HEK293 (cell line): Measurements from ENCODE around the gene DUS1L.

Source experiments
- CTCF ChIA-PET: fragments of 350-600 bp; formaldehyde crosslinking; extraction: SDS; loops from one replicate; lab custom pipeline; 2021; ENCODE audit warnings: antibody characterized with exemption; lab: Yijun Ruan, JAX
- POLR2A ChIA-PET: fragments of 300-600 bp; formaldehyde crosslinking; extraction: SDS; loops from one replicate; lab custom pipeline; 2020; ENCODE audit warnings: antibody characterized with exemption, inconsistent platforms; lab: Yijun Ruan, JAX
- H3K27ac ChIP-seq: fragments of 200-500 bp; sonication (Bioruptor generic); 2 replicates; pipeline ENCODE4 v1.5.1; 2014; ENCODE audit warnings: low read depth, low read length, control low read depth, inconsistent platforms; ENCODE audit errors: extremely low read depth
- H3K36me3 ChIP-seq, 2 experiments: fragments of 200-500 bp in 1 of 2; sonication (Bioruptor generic) in 1 of 2; 1 replicate in 1 of 2; 2 replicates in 1 of 2; pipeline ENCODE4 v1.5.1; 2014 to 2017; ENCODE audit warnings: inconsistent platforms in 2 of 2, low read length in 2 of 2; ENCODE audit not compliant: control insufficient read depth in 2 of 2, insufficient read depth in 1 of 2
- H3K4me1 ChIP-seq: fragments of 200-500 bp; sonication (Bioruptor generic); 2 replicates; pipeline ENCODE4 v1.5.1; 2014; ENCODE audit warnings: mild to moderate bottlenecking, low read length, inconsistent platforms; ENCODE audit not compliant: control insufficient read depth, insufficient read depth
- H3K4me3 ChIP-seq: 2 replicates; pipeline ENCODE4 v1.5.1; 2011; ENCODE audit warnings: low read depth, mild to moderate bottlenecking, control low read depth, low read length, moderate library complexity
- H3K9me3 ChIP-seq: fragments of 200-500 bp; sonication (Bioruptor generic); 2 replicates; pipeline ENCODE4 v1.5.1; 2014; ENCODE audit warnings: low read depth, low read length, inconsistent platforms; ENCODE audit not compliant: control insufficient read depth, insufficient read depth
- GLIS2 ChIP-seq: fragments of 450-650 bp; formaldehyde crosslinking; IDR thresholded peaks from 2 replicates; pipeline ENCODE4 v1.5.1; 2016; ENCODE audit warnings: missing biosample characterization, missing genetic modification characterization
- HIC1 ChIP-seq: fragments of 450-650 bp; formaldehyde crosslinking; IDR thresholded peaks from 2 replicates; pipeline ENCODE4 v1.5.1; 2016; ENCODE audit warnings: missing biosample characterization, missing genetic modification characterization
- HOXC10 ChIP-seq: sonication (generic); formaldehyde crosslinking; IDR thresholded peaks from 2 replicates; pipeline ENCODE4 v1.8.1; 2023; ENCODE audit warnings: mild to moderate bottlenecking, missing genetic modification reagents
- HOXD13 ChIP-seq: sonication (generic); formaldehyde crosslinking; IDR thresholded peaks from 2 replicates; pipeline ENCODE4 v1.8.0; 2022; ENCODE audit warnings: missing genetic modification reagents, borderline replicate concordance
- KLF17 ChIP-seq: fragments of 450-650 bp; formaldehyde crosslinking; IDR thresholded peaks from 2 replicates; pipeline ENCODE4 v1.5.1; 2016; ENCODE audit warnings: missing biosample characterization, missing genetic modification characterization
- KLF8 ChIP-seq: fragments of 450-650 bp; formaldehyde crosslinking; IDR thresholded peaks from 2 replicates; pipeline ENCODE4 v1.5.1; 2016; ENCODE audit warnings: missing biosample characterization, missing genetic modification characterization
- ZBTB7A ChIP-seq: fragments of 450-650 bp; formaldehyde crosslinking; IDR thresholded peaks from 2 replicates; pipeline ENCODE4 v1.5.1; 2016; ENCODE audit warnings: low read depth, missing biosample characterization, missing genetic modification characterization
- ZFP69B ChIP-seq: fragments of 450-650 bp; formaldehyde crosslinking; IDR thresholded peaks from 2 replicates; pipeline ENCODE4 v1.5.1; 2016; ENCODE audit warnings: missing biosample characterization, missing genetic modification characterization
- ZNF114 ChIP-seq: fragments of 450-650 bp; formaldehyde crosslinking; IDR thresholded peaks from 2 replicates; pipeline ENCODE4 v1.5.0; 2017; ENCODE audit warnings: missing biosample characterization, missing genetic modification characterization
- ZNF175 ChIP-seq: fragments of 450-650 bp; formaldehyde crosslinking; IDR thresholded peaks from 2 replicates; pipeline ENCODE4 v1.5.1; 2016; ENCODE audit warnings: missing biosample characterization, missing genetic modification characterization
- ZNF19 ChIP-seq: fragments of 450-650 bp; formaldehyde crosslinking; IDR thresholded peaks from 2 replicates; pipeline ENCODE4; 2016; ENCODE audit warnings: missing biosample characterization, missing genetic modification characterization, low read depth
- ZNF26 ChIP-seq: fragments of 450-650 bp; formaldehyde crosslinking; IDR thresholded peaks from 2 replicates; pipeline ENCODE4 v1.5.1; 2016; ENCODE audit warnings: missing biosample characterization, missing genetic modification characterization
- ZNF280D ChIP-seq: fragments of 450-650 bp; formaldehyde crosslinking; IDR thresholded peaks from 2 replicates; pipeline ENCODE4 v1.5.1; 2016; ENCODE audit warnings: missing biosample characterization, missing genetic modification characterization
- ZNF398 ChIP-seq: fragments of 450-650 bp; formaldehyde crosslinking; IDR thresholded peaks from 2 replicates; pipeline ENCODE4 v1.5.1; 2017; ENCODE audit warnings: missing biosample characterization, missing genetic modification characterization
- ZNF416 ChIP-seq: fragments of 450-650 bp; formaldehyde crosslinking; IDR thresholded peaks from 2 replicates; pipeline ENCODE4 v1.5.1; 2016; ENCODE audit warnings: missing biosample characterization, missing genetic modification characterization
- ZNF521 ChIP-seq: fragments of 450-650 bp; formaldehyde crosslinking; IDR thresholded peaks from 2 replicates; pipeline ENCODE4 v1.5.1; 2017; ENCODE audit warnings: missing biosample characterization, mild to moderate bottlenecking, missing genetic modification characterization
- ZNF600 ChIP-seq: fragments of 450-650 bp; formaldehyde crosslinking; IDR thresholded peaks from 2 replicates; pipeline ENCODE4 v1.5.1; 2016; ENCODE audit warnings: missing biosample characterization, missing genetic modification characterization
- ZNF645 ChIP-seq: fragments of 450-650 bp; formaldehyde crosslinking; IDR thresholded peaks from 2 replicates; pipeline ENCODE4; 2016; ENCODE audit warnings: missing biosample characterization, missing genetic modification characterization
- ZNF692 ChIP-seq: fragments of 450-650 bp; formaldehyde crosslinking; IDR thresholded peaks from 2 replicates; pipeline ENCODE4 v1.5.1; 2016; ENCODE audit warnings: missing biosample characterization, missing genetic modification characterization
- ZNF707 ChIP-seq: fragments of 450-650 bp; formaldehyde crosslinking; IDR thresholded peaks from 2 replicates; pipeline ENCODE4 v1.5.1; 2016; ENCODE audit warnings: missing biosample characterization, missing genetic modification characterization
- ZNF830 ChIP-seq: fragments of 450-650 bp; IDR thresholded peaks from 2 replicates; pipeline ENCODE4 v1.5.0; 2018; ENCODE audit warnings: missing biosample characterization, missing genetic modification characterization, low read depth, mild to moderate bottlenecking, moderate library complexity

Gene DUS1L

GRCh38 chr17:82083009-82083408, 17.4 kb upstream of the DUS1L start:
- ChIA-PET CTCF (interaction anchor here (0.8 kb wide), 1 partner anchor 158 kb away, joined by 4 read pairs; no protein-coding TSS in a partner anchor), POLR2A (no interaction called here)
- Histone ChIP-seq H3K27ac (peak overlapping the region; percentile 12; the same call in 1 of the 2 replicates), H3K9me3 (no peaks in the 10 kb centered on the region), H3K4me3 (no peak overlapping the region), H3K36me3 (peaks cover 24 to 98% of the 10 kb centered on the region in 2 experiments), H3K4me1 (no peaks in the 10 kb centered on the region)
- TF ChIP-seq ZNF521 (tag by site-specific recombination) (no peak), HOXC10 (CRISPR knock-in tag) (no peak), ZNF26 (tag by site-specific recombination) (no peak), KLF8 (0 out of 2 replicates have a peak, but pooled peaks have one; percentile 14), ZNF114 (tag by site-specific recombination) (no peak), ZNF830 (no peak), ZNF600 (tag by site-specific recombination) (no peak), ZNF280D (tag by site-specific recombination) (no peak), ZNF398 (tag by site-specific recombination) (no peak), ZNF416 (tag by site-specific recombination) (no peak), ZNF645 (tag by site-specific recombination) (no peak), ZNF19 (tag by site-specific recombination) (no peak), HIC1 (tag by site-specific recombination) (peak; percentile 9; the same call in 1 of the 2 replicates)

- no peaks in the 10 kb centered on the region for H3K4me1 ChIP-seq
- no peaks in the 10 kb centered on the region for H3K9me3 ChIP-seq
- H3K36me3 ChIP-seq, result peaks cover 23 to 97% of the 10 kb centered on the region in 2 experiments
- CTCF ChIA-PET, result interaction anchor here (0.8 kb wide), 1 partner anchor 158 kb away, joined by 4 read pairs; no protein-coding TSS in a partner anchor
- POLR2A ChIA-PET, result interaction anchor here (0.8 to 1.9 kb wide), 2 partner anchors 9 to 24 kb away, joined by 3 to 5 read pairs; no protein-coding TSS in a partner anchor
- no peak overlapping the region for H3K4me3 ChIP-seq
- no peak overlapping the region for H3K27ac ChIP-seq
- no peak for TF ChIP-seq ZBTB7A (tag by site-specific recombination)
- TF ChIP-seq GLIS2 (tag by site-specific recombination), result no peak
- no peak for TF ChIP-seq ZNF175 (tag by site-specific recombination)
- no peak for TF ChIP-seq HOXD13 (CRISPR knock-in tag)
- TF ChIP-seq KLF17 (tag by site-specific recombination), result no peak
- no peak for TF ChIP-seq ZFP69B (tag by site-specific recombination)
- no peak for TF ChIP-seq ZNF707
- TF ChIP-seq ZNF692 (tag by site-specific recombination), result no peak
Observed at GRCh38 chr17:82082456-82082855, 16.9 kb upstream of the DUS1L start.
